ENCODE data around the gene RRP12.
A peak's percentile ranks its signal among the peaks of the same experiment; 100 is the strongest.

Gene RRP12

DNA sequence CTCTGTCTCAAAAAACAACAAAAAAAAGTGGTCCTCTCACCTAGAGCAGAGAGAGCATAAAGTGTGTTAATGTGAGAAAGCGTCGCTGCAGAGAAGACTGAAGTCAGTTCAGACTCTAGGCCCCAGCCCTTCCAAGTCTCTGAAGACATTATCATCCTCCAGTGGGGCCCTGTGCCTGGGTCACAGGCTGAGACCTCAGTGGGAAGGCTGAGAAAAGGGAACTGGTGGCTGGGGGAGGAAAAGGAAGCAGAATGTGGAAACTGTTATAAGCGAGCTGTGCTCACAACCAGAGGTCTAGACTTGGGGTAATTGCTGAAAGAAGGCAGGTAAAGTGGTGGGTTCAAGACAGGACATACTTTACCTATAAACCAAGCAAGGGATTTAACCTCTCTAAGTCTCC, 4.9 kb upstream of the RRP12 start:
- peak; percentile 94 for DNase-seq

DNA sequence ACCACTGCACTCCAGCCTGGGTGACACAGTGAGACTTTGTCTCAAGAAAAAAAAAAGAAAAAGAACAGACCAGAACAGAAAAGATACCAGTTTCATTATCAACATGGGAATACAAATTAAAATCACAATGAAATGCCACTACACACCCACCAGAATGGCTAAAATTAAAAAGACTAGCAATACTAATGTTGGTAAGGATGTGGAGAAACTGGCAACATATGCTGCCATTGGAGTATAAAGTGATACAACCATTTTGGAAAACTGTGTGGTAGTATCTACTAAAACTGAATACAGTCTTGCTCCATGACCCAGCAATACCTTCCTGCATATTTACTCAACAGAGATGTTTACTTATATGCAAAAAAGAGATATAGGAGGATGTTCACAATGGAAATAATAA, 2.9 kb upstream of the RRP12 start:
- no peak for DNase-seq

GRCh38 chr10:97401455-97401919, 347 bp upstream of the RRP12 start:
- no peak for DNase-seq

GRCh38 chr10:97399843-97400545, 1.1 kb downstream of the RRP12 start:
- DNase-seq = peak; percentile 35

DNA sequence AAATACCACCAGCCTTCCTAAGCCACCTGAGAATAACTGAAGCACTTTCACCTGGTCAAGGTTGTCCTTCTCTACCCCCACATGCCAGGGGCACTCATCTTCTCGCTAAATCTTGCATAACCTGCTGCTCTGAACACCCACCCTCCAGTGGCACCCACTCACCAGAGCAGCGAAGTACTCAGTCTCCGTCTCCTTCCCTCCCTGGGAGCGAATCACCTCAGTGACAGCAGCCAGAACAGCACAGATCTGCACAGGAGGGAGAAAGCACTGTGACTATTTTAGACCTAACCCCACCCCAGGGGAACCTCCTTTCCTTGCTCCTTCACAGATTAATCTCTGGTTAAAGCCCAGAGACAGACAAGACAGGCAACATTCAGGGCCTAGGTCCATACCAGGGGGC, 5.1 kb downstream of the RRP12 start:
- no peak for DNase-seq

DNA sequence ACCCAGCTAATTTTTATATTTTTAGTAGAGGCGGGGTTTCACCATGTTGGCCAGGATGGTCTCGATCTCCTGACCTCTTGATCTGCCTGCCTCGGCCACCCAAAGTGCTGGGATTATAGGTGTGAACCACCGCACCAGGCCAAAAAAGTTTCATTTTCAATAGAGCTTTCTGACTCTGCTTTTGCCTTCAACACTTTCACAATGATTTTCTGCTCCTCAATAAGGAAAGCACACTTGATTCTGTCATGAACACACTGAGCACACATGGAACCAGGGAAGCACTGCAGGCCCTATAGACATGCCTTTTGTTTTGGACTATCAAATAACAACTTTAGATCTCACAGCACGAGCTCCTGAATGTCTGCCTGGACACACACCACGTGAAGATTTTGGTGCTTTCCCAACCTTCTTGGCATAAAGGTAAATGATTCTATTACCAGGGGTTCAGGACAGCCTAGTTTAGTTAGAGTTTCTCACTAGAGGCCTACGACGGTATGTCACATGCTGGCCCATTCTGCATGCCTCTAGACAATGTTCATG, 8.0 kb downstream of the RRP12 start:
- no peak for DNase-seq

GRCh38 chr10:97390091-97390490, 11.0 kb downstream of the RRP12 start:
- no peak for DNase-seq

DNA sequence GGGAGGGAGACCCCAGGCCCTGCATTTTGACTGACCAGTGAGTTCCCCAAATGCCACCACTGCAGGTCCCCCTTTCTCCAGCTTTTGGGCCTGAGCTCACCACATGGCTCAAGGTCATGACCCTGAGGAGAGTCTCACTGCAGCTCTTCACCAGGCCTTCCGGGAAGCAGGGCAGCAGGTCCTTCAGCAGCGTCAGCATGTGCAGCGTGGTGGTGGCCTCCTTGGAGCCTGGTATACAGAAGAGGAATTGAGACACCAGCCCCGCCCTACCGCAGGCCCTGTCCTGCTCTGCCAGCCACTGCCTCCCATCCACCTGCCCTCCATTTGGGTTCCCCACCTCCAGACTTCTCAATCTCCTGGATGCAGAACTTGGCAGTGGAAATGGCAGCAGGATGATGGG, 13.0 kb downstream of the RRP12 start:
- DNase-seq = no peak

DNA sequence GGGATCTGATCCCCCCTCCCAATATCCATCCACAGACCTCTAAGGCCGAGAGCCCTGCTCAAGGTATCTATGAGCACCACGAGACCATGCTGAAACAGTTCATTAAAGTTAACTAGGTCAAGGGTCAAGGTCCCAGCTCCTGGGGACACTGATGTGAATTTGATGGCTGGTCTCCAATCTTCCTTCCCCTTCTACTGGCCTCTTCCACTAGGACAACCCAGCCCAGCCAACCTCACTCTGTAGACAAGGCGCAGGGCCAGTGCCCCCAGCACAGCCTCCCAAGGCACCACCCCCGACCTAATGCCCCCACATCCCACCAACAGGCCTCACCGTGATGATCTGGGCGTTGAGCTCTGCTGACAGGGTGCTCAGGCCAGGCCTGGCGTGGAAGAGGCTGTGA, 15.6 kb downstream of the RRP12 start:
- DNase-seq = no peak

DNA sequence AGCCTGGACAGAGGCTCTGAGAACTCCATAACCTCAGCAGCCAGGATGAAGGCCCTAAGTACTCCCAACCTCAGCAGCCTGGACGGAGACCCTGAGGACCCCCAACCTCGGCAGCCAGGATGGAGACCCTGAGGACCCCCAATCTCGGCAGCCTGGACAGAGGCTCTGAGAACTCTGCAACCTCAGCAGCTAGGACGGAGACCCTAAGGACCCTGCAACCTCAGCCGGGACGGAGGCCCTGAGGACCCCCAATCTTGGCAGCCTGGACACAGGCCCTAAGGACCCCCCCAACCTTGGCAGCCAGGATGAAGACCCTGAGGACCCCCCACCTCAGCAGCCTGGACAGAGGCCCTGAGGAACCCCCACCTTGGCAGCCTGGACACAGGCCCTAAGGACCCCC, 16.5 kb downstream of the RRP12 start:
- DNase-seq = no peak

DNA sequence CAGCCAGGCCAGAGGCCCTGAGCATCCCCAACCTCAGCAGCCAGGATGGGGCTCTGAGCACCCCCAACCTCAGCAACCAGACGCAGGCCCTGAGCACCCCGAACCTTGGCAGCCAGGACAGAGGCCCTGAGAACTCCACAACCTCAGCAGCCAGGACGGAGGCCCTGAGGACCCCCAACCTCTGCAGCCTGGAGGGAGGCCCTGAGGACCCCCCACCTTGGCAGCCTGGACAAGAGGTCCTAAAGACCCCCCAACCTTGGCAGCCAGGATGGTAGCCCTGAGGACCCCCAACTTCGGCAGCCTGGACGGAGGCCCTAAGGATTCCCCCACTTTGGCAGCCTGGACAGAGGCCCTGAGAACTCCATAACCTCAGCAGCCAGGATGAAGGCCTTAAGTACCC, 17.0 kb downstream of the RRP12 start:
- DNase-seq = no peak

- no peak for DNase-seq
These were observed 18.0 kb downstream of the RRP12 start for GRCh38 chr10:97383159-97383558.

DNA sequence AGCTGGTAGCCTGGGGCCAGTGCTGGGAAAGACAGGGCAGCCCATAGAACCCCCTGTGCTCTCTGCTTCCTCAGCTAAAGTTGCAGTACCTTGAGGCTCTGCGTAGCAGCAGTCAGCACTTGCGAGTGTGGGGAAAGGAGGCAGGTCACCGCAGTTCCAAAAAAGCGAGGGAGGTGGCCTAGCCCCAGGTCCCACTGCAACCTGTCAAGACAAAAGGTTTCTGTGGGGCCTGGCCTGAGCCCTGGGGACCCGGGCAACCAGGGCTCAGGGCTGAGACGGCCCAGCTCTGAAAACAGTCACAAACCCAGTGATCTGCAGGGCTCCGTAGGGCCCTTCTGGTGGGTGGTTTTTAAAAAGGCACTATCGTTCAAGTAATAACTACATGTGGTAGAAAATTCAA, 19.5 kb downstream of the RRP12 start:
- no peak for DNase-seq

GRCh38 chr10:97380516-97380915, 20.6 kb downstream of the RRP12 start:
- DNase-seq = no peak

- no peak for DNase-seq
These were observed 21.9 kb downstream of the RRP12 start for GRCh38 chr10:97378933-97379921.

GRCh38 chr10:97376413-97376812, 24.7 kb downstream of the RRP12 start:
- DNase-seq = peak; percentile 50

- no peak for DNase-seq
These were observed 27.7 kb downstream of the RRP12 start for GRCh38 chr10:97373456-97373855.

GRCh38 chr10:97372233-97372875, 28.8 kb downstream of the RRP12 start:
- DNase-seq = no peak

DNA sequence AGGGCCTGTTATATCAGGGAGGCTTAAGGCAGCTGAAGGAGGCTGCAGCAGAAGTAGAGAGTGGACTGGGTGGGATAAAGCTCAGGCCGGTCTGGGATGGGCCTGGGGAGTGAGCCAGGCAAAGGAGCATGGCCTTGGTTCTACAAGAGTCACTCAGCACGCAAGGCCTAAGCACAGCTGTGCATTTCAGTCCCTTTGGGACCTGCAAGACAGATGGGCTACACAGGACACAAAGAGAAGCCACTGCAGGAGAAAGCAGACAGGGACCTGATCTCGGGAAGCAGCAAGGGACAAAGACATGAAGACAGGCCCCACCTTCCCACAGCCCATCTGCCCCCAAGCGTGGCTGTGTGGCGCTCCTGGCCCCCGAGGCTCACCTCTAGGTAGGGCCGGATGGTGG, 29.4 kb downstream of the RRP12 start:
- no peak for DNase-seq

DNA sequence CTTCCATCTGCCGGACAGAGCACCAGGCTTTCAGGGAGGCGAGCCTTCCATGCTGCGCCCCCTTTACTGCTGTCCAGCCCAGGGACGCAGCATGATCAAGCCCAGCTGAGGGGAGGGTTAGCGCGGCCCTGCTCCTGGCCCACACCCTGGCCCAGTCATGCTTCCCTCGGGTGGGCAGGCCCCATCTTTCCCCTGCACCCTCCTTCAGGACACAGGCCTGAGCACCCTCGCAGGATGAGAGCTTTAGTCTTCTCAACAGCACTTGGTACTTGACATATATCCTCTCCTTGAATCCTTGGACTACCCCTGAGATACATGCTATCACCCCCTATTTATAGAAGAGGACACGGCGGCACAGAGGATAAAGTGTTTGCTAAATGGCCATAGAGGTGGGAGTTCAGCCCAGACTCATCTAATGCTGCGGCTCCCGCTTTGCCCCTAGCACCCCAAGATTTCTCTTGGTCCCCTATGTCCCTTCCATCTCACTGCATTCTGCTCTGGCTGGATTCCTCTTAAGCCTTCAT, 34.0 kb downstream of the RRP12 start:
- no peak for DNase-seq

DNA sequence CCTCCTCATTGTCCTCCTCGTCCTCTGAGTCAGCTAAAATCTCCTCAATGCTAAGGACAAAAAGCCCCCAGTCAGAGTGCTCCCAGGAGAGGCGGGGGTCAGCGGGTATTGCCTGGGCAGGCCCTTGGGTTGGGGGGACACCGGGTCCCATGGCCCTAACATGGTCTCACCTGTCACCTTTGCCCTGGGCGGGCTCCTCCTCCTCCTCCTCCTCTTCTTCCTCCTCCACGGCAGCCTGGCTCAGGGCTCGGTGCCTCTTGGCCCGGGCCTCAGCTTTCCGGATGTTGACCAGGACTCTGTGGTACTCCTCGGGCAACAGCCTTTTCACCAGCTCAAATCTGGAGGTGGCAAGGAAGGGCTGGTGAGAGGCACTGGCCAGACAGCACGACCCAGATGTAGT, 34.6 kb downstream of the RRP12 start:
- no peak for DNase-seq

GRCh38 chr10:97365761-97366351, 35.3 kb downstream of the RRP12 start:
- DNase-seq = peak; percentile 100

DNA sequence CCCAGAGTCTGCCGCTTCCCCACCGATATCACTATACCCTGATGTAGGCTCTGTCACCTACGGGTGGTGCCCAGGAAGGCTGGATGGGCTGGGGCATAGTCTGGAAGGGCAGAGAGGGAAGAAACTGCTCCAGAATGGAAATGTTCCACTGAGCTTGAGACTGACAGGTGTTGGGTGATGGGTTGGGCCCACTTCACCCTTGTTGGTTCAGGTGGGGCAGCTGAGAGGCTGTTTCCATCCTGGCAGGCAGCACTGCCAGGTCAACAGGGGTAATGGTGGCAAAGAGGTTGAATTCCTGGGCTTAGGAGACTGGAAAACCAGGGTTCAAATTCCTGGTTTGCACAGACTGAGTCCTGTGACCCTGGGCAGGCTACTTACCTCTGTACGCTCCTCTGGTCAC, 38.1 kb downstream of the RRP12 start:
- DNase-seq = no peak
